Motor neuron (in vitro differentiated cells): ENCODE data around the gene PLPPR1. TPM values are rescaled to one million over a fixed set of nuclear protein-coding genes. Genes with fewer than 3 reads are reported as not detected.
A peak's percentile ranks its signal among the peaks of the same experiment; 100 is the strongest.

Source experiments
- ATAC-seq, 8 experiments: fragments of 200-7000 bp; cut with Tn5 transposase; replicated peaks in 6 of 8; 2 replicates each; pipeline ENCODE4 v1.8.0; 2021; ENCODE audit warnings: mild to moderate bottlenecking in 8 of 8, moderate library complexity in 8 of 8
- H3K27ac ChIP-seq, 2 donors: fragments of 250-450 bp; sonication (Bioruptor Pico); 2 replicates each; pipeline ENCODE4 v1.9.0; 2021; ENCODE audit warnings: antibody characterized with exemption in 2 of 2, mild to moderate bottlenecking in 2 of 2, moderate library complexity in 1 of 2
- H3K4me1 ChIP-seq, 2 donors: fragments of 250-450 bp; sonication (Bioruptor Pico); replicated peaks in 1 of 2; 2 replicates each; pipeline ENCODE4 v1.6.1; 2021; ENCODE audit warnings: antibody characterized with exemption in 2 of 2, mild to moderate bottlenecking in 2 of 2, moderate library complexity in 1 of 2
- H3K4me3 ChIP-seq, 5 donors: fragments of 250-450 bp; sonication (Bioruptor Pico); 2 replicates each; pipeline ENCODE4 v1.9.0; 2021; ENCODE audit warnings: antibody characterized with exemption in 5 of 5, mild to moderate bottlenecking in 5 of 5, moderate library complexity in 4 of 5
- WGBS, 10 experiments: fragments of 450-650 bp; shearing (Covaris generic); methylation state at CpG; one replicate each; pipeline ENCODE4 v1.0.0; 2022; 5-methylcytosine and 5-hydroxymethylcytosine counted together
- in situ Hi-C, 9 experiments: fragments of 400-800 bp; cut with MboI; loops; one replicate each; pipeline ENCODE4 v1.15.0; 2021; ENCODE audit warnings: low sequenced_read_pairs in 9 of 9, low pct_unique_long_range_greater_than_20kb in 2 of 9; ENCODE audit not compliant: unreplicated experiment in 9 of 9
- total RNA-seq, 8 experiments: library from RNA; unstranded; fragments of 300-600 nt; gene quantifications; 2 replicates each; pipeline versions ENCODE4 v1.2.3 to v1.2.4, GENCODE V29; 2022

The PLPPR1 gene
- total RNA-seq, 8 experiments from 2014 or later: 0.17 to 52.3 (median 37.5) TPM; not detected in 1

DNA sequence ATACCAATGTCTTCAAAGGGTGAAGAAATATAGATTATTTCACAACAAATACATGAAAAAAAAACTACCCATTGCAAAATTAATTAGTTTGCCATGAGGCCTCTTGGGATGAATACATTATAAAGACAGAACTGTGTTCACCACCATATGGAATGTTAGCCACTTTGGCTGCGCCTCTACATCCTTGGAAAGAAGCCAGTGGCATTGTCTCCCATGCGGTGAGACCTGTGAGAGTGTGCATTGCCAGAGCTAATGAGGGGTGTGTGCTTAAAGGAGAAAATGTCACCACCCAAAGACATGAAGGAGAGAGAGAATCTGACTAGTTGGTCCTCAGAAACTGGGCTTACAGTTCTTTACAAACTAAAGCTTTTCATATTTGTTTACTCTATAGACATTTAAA lies 110.6 kb downstream of the PLPPR1 start:
- no peak overlapping the region for H3K4me3 ChIP-seq
- no peak overlapping the region for H3K27ac ChIP-seq
- 0 to 100% (median 81%) methylated on average over 1 to 2 of the region's 2 CpGs; no CpG with 5 or more reads in 4 of the 10 experiments for WGBS, 10 experiments
- peaks cover 3 to 11% of the 10 kb centered on the region in 2 donors for H3K4me1 ChIP-seq
- ATAC-seq: peak in 1 of 8 experiments; percentile 56
- in situ Hi-C loops: no loop called here

DNA sequence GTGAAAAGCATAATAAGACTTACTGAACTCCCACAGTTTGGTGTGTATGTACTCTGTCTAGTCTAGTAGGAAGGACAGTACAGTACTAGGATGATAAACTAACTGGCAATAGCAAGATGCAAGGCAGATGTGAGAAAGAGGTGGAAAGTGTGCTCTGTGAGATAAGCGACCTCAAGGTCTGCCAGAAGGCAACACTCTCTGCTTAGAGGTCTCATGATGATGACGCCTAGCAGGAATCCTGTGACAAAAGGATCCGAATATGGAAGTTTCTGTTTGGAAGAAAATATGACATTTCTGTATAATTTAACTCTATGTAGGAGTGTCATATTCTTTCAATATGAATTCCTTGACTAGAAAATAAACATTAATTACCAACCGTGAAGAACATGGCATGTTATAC lies 112.2 kb downstream of the PLPPR1 start:
- Histone ChIP-seq H3K27ac (no peak overlapping the region), H3K4me1 (peaks cover 3 to 11% of the 10 kb centered on the region in 2 donors), H3K4me3 (no peak overlapping the region)
- ATAC-seq: no peak
- 0 to 100% (median 88%) methylated on average over 2 to 4 of the region's 4 CpGs; no CpG with 5 or more reads in 1 of the 10 experiments for WGBS, 10 experiments
- in situ Hi-C loops: no loop called here

DNA sequence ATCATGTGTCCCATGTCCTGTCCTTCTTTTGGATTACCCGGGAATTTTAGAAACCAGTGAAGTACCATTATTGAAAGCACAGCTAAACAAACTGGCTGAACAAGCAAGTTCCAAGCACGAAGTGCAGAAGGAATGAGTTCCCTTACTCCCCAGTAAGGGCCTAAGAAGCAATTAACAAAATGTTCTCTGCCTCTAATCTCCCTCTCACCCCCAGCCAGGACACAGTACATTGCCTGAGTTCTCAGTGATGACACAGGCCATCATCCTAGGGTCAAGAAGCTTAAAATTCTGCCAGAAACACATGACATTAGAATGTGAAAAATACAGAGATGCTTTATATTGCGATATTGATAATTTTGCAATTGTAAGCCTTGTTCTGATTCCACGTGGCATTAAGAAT lies 118.0 kb downstream of the PLPPR1 start:
- Histone ChIP-seq H3K27ac (no peak overlapping the region), H3K4me1 (no peaks in the 10 kb centered on the region), H3K4me3 (no peak overlapping the region)
- ATAC-seq: no peak
- 10 to 100% (median 91%) methylated on average over 2 to 4 of the region's 4 CpGs; no CpG with 5 or more reads in 1 of the 10 experiments for WGBS, 10 experiments
- in situ Hi-C loops: no loop called here

DNA sequence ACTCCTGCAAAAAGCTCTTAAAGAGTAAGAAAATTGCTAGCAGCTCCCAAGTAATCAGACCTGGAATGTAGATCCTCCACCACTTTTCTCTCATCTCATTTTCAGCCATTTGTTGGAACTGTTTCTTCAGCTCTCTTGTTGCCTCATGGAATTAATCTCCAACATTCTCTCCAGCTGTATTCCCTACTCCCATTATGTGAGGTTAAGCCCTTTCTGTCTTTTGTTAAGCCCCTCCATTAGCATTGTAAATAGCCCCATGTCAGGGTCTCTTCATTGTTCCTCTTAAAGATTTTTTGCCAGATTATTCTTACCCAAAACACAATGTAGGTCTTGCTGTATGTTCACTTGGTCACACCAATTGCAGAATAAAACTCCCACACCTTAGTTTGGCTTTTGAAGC lies 119.8 kb downstream of the PLPPR1 start:
- in situ Hi-C loops: no loop called here
- no peak for ATAC-seq
- Histone ChIP-seq H3K4me3 (no peak overlapping the region), H3K27ac (no peak overlapping the region), H3K4me1 (no peaks in the 10 kb centered on the region)

DNA sequence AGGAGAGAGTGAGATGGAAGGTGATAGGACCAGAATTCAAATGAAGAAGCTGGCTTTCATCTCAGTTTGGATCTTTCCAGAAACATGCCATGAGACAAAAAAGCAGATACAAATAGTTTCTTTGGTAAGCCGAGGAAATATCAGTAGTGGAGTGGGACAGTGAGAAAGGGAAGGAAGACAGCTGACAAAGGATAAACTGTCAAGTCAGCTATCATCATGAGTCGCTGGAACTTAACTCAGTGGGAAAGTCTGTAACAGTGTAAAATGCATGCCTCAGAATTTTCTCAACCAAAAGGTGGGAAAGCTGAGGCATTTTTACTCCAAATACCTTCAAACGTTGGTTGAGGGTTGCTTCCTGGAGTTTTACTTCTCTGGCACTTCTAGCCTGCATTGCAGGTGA lies 129.8 kb downstream of the PLPPR1 start:
- Histone ChIP-seq H3K27ac (no peak overlapping the region), H3K4me1 (peaks cover 5 to 6% of the 10 kb centered on the region in 2 donors), H3K4me3 (no peak overlapping the region)
- WGBS, 10 experiments: 0 to 100% (median 78%) methylated on average over 1 to 3 of the region's 3 CpGs
- in situ Hi-C loops: no loop called here
- no peak for ATAC-seq

DNA sequence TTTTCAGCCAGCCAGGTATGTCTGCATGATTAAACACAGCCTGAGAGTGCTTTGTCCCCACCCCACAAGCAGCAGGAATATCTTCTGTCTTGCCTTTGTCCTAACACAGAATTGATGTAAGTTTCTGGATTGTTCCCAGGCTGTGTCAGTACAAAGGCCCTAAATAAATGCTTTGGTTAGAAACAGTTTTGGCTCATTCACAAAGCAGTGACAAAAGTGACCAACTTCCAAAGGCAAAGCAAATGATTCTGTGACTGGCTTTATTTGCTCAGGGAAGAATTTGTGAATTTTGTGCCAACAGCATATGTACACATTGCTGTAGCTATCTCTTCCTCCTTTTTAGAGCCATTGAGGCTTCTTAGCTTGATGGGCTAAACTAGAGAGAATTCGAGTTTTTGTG lies 133.7 kb downstream of the PLPPR1 start:
- H3K4me1 ChIP-seq: peaks cover 12% of the 10 kb centered on the region in 2 donors
- in situ Hi-C loops: no loop called here
- H3K27ac ChIP-seq: no peak overlapping the region
- peak in 5 of 8 experiments; percentile 40 to 81 (median 62) for ATAC-seq
- H3K4me3 ChIP-seq: no peak overlapping the region
- 0 to 56% (median 0%) methylated on average over 1 of the region's 1 CpG; no CpG with 5 or more reads in 3 of the 10 experiments for WGBS, 10 experiments

DNA sequence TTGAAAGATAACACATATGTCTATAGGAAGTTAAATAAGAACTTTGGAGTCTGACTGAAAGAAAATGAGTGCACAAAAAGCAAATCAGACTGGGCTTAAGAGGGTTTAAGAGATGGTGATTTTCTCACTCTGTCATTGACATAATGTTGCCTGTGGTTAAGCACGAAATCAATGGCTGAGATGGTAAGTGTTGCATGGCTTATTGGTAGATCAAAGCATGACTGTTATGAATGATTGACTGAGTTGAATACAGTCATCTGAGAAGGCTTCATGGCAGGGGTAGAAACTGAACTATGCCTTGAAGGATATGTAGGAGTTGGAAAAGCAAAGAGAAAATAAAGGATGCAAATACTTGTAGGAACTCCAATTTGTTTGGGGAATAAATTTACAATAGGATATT lies 136.6 kb downstream of the PLPPR1 start:
- H3K4me3 ChIP-seq: no peak overlapping the region
- H3K4me1 ChIP-seq: peaks cover 19 to 22% of the 10 kb centered on the region in 2 donors
- ATAC-seq: no peak
- H3K27ac ChIP-seq: no peak overlapping the region
- in situ Hi-C loops: no loop called here
- 0 to 60% (median 20%) methylated on average over 1 of the region's 1 CpG; no CpG with 5 or more reads in 4 of the 10 experiments for WGBS, 10 experiments

DNA sequence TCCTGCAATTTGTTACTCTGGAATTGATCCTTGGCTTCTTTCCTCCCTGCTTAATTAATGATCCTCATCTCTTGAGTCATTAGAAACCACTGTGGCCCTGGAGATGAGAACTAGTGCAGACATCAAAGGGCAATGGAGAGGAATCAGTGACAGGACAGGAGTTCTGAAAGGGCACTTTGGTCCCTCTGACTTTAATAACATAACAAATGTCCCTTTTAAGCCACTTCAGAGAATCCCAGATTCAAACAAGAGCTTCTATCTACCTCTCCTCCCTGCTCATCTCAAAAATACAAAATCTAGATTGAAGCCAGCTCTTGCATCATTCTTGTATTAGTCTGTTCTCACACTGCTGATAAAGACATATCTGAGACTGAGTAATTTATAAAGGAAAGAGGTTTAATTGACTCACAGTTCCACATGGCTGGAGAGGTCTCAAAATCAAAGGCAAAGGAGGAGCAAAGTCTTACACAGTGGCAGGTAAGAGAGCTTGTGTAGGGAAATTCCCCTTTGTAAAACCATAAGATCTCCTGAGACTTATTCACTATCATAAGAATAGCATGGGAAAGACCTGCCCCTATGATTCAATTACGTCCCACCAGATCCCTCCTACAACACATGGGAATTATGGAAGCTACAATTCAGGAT lies 139.1 kb downstream of the PLPPR1 start:
- Histone ChIP-seq H3K4me3 (no peak overlapping the region), H3K4me1 (peaks cover 19 to 20% of the 10 kb centered on the region in 2 donors), H3K27ac (peak overlapping the region in 1 of 2 donors; percentile 41)
- peak in 5 of 8 experiments; percentile 16 to 78 (median 33) for ATAC-seq
- in situ Hi-C loops: no loop called here
- 0 to 86% (median 73%) methylated on average over 1 of the region's 1 CpG; no CpG with 5 or more reads in 6 of the 10 experiments for WGBS, 10 experiments

DNA sequence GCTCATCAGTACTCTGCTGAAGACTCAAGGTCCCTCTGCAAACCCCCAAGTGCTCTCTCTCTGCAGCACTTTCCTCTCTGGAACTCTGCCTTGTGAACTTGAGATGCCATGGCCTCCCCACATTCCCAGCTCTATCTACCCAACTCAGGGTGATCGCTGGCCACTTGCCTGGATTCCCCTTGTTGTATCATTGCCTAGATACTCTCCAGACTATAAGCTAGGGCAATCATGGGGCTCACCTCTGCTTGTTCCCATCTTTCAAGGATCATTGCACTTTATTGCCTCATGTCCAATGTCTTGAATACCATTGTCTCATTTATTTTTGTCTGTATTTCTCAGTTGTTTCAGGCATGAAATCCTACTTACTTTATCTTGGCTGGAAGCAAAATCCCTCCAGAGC lies 144.1 kb downstream of the PLPPR1 start:
- whole genome bisulfite sequencing, 10 experiments: 40 to 70% (median 54%) methylated on average over 1 of the region's 1 CpG; no CpG with 5 or more reads in 6 of the 10 experiments
- H3K4me1 ChIP-seq: peaks cover 6 to 7% of the 10 kb centered on the region in 2 donors
- ATAC-seq: peak in 4 of 8 experiments; percentile 19 to 79 (median 51)
- in situ Hi-C loops: no loop called here
- no peak overlapping the region for H3K27ac ChIP-seq
- no peak overlapping the region for H3K4me3 ChIP-seq

DNA sequence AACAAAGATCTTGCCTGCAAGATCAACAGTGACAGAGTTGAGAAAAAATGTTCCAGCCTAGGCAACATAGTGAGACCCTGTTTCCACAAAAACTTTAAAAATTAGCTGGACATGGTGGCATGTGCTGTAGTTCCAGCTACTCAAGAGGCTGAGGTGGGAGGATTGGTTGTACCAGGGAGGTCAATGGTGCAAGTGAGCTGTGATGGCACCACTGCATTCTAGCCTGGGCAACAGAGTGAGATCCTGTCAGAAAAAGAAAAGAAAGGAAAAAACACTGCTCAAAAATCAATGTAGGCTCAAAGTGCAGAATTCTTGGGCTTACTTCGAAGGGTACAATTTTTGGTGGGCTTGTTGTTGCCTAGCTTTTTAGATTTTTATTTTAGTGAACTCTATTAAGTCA lies 145.4 kb downstream of the PLPPR1 start:
- peak in 1 of 8 experiments; percentile 29 for ATAC-seq
- no peak overlapping the region for H3K4me3 ChIP-seq
- in situ Hi-C loops: no loop called here
- H3K4me1 ChIP-seq: peaks cover 0 to 4% of the 10 kb centered on the region in 2 donors
- WGBS, 10 experiments: 0 to 100% (median 83%) methylated on average over 1 of the region's 1 CpG; no CpG with 5 or more reads in 5 of the 10 experiments
- no peak overlapping the region for H3K27ac ChIP-seq

DNA sequence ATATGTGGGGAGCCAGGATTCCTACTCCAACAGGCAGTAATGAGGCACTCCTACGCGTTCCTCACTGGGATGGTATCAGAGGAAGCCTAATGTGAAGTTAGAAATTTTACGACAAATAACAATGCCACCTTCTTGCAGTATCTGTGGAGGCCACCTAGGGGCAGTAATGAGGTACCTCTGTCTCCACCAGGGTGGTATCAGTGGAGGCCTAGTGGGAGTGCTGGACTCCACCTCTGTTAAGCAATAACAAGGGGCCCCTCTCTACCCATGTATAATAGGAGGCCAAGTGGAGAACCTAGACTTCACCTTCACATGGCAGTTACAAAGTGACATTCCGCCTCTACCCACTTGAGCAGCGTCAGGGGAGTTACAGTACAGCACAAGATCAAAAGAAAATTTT lies 147.9 kb downstream of the PLPPR1 start:
- 33 to 96% (median 91%) methylated on average over 2 to 5 of the region's 5 CpGs; no CpG with 5 or more reads in 2 of the 10 experiments for WGBS, 10 experiments
- peak in 1 of 8 experiments; percentile 28 for ATAC-seq
- in situ Hi-C loops: no loop called here

DNA sequence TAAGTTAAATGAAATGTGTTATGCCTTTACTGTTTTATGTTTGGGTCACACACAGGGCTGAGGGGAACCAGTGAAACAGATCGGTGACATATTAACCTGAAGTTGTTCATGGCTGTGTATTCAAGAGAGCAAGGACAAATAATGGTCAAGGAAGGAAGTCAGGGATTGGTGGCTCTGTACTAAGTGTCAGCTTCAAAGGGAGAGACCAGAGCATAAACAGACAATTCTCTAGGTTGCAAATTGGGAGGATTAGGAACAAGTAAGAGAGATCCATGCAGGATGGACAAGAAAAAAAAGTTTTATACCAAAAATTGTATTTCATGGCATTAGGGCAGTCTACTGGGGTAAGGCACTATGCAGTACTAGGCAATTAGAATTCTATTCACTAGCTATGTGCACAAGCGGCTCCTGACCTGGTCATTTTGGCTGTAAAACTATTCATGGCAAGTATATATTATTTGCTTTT lies 156.3 kb downstream of the PLPPR1 start:
- no peaks in the 10 kb centered on the region for H3K4me1 ChIP-seq
- in situ Hi-C loops: no loop called here
- ATAC-seq: peak in 1 of 8 experiments; percentile 42
- WGBS, 10 experiments: 0 to 44% (median 23%) methylated on average over 1 to 2 of the region's 2 CpGs; no CpG with 5 or more reads in 2 of the 10 experiments
- H3K4me3 ChIP-seq: no peak overlapping the region
- no peak overlapping the region for H3K27ac ChIP-seq

More for the DNA sequence above, 147.9 kb downstream of the PLPPR1 start:
- Histone ChIP-seq H3K4me3 (no peak overlapping the region), H3K27ac (no peak overlapping the region), H3K4me1 (peaks cover 0 to 4% of the 10 kb centered on the region in 2 donors)

DNA sequence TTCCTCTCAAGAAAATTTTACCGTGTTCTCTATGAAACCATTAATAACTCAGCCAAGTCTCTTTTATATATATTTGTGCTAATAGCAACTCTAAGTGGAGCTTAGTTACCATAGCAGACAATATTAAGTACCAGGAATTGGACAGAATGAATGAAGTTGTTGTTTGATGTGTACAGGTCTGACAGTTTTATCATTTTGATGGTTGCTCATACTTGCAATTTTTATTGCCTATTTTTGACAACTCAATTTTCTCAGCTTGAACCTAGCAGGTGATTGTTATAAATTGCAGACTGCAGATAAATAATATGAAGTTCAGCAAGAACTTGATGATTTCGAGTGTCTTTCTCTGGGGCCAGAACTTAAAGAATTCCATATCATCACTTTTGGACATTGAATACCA lies 163.2 kb downstream of the PLPPR1 start:
- in situ Hi-C loops: no loop called here
- Histone ChIP-seq H3K27ac (no peak overlapping the region), H3K4me3 (no peak overlapping the region), H3K4me1 (no peaks in the 10 kb centered on the region)
- 0 to 100% (median 69%) methylated on average over 1 to 2 of the region's 2 CpGs for WGBS, 10 experiments
- no peak for ATAC-seq

DNA sequence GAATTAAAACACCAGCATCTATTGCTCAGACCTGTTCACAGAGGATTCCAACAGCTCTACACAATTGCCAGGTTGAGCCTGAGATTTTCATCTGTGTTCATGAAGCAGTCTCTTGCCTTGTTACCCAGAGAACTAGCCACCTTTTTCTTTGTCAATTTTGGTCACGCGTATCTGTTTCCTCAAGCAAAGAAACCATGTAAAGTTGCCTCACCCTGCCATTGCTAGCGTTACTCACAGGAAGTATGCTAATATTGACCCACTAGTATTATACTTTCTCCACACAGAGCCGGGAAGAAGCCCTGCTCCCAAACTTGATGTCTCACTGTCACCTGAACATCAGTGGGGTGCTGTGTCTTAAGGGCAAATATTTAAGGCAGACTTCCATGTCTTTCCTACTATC lies 168.5 kb downstream of the PLPPR1 start:
- 0 to 100% (median 69%) methylated on average over 1 to 4 of the region's 4 CpGs; no CpG with 5 or more reads in 3 of the 10 experiments for WGBS, 10 experiments
- no peak overlapping the region for H3K27ac ChIP-seq
- ATAC-seq: peak in 1 of 8 experiments; percentile 66
- no peak overlapping the region for H3K4me3 ChIP-seq
- no peaks in the 10 kb centered on the region for H3K4me1 ChIP-seq
- in situ Hi-C loops: no loop called here
